Measurements from ENCODE around the gene CDH11. TPM values are rescaled to one million over a fixed set of nuclear protein-coding genes. Genes with fewer than 3 reads are reported as not detected.

Gene CDH11
- total RNA-seq, 1 donor from 2014 or later: not detected

GRCh38 chr16:65111306-65111705, 10.6 kb downstream of the CDH11 start:
- H3K4me1 Mint-ChIP-seq (ENCODE audit: low read depth): no peaks in the 10 kb centered on the region
- no peak overlapping the region for H3K27ac Mint-ChIP-seq
- no peak for DNase-seq (ENCODE audit: low spot score)
- H3K4me3 Mint-ChIP-seq (ENCODE audit: low read depth): no peak overlapping the region
- no peaks in the 10 kb centered on the region for H3K36me3 Mint-ChIP-seq (ENCODE audit: low read depth)
- intact Hi-C loops (cut with micrococcal nuclease): no loop called here
- no peaks in the 10 kb centered on the region for H3K27me3 Mint-ChIP-seq (ENCODE audit: low read depth)
- no peaks in the 10 kb centered on the region for H3K9me3 Mint-ChIP-seq

- intact Hi-C loops (cut with micrococcal nuclease): no loop called here
- Mint-ChIP-seq H3K4me1 (ENCODE audit: low read depth) (no peaks in the 10 kb centered on the region), H3K27ac (no peak overlapping the region), H3K9me3 (peaks cover 4% of the 10 kb centered on the region), H3K4me3 (ENCODE audit: low read depth) (no peak overlapping the region), H3K27me3 (ENCODE audit: low read depth) (no peaks in the 10 kb centered on the region), H3K36me3 (ENCODE audit: low read depth) (no peaks in the 10 kb centered on the region)
- no peak for DNase-seq (ENCODE audit: low spot score)
Measured at GRCh38 chr16:65106757-65107156, 15.1 kb downstream of the CDH11 start.

- Mint-ChIP-seq H3K36me3 (ENCODE audit: low read depth) (no peaks in the 10 kb centered on the region), H3K27me3 (ENCODE audit: low read depth) (no peaks in the 10 kb centered on the region), H3K27ac (no peak overlapping the region), H3K9me3 (peaks cover 4% of the 10 kb centered on the region), H3K4me1 (ENCODE audit: low read depth) (no peaks in the 10 kb centered on the region), H3K4me3 (ENCODE audit: low read depth) (no peak overlapping the region)
- no peak for DNase-seq (ENCODE audit: low spot score)
- intact Hi-C loops (cut with micrococcal nuclease): no loop called here
Measured at GRCh38 chr16:65105171-65105570, 16.7 kb downstream of the CDH11 start.

GRCh38 chr16:65104471-65104870, 17.4 kb downstream of the CDH11 start:
- Mint-ChIP-seq H3K27me3 (ENCODE audit: low read depth) (no peaks in the 10 kb centered on the region), H3K27ac (no peak overlapping the region), H3K36me3 (ENCODE audit: low read depth) (no peaks in the 10 kb centered on the region), H3K9me3 (peaks cover 11% of the 10 kb centered on the region), H3K4me1 (ENCODE audit: low read depth) (no peaks in the 10 kb centered on the region), H3K4me3 (ENCODE audit: low read depth) (no peak overlapping the region)
- intact Hi-C loops (cut with micrococcal nuclease): no loop called here
- DNase-seq (ENCODE audit: low spot score): no peak

GRCh38 chr16:65102326-65102725, 19.5 kb downstream of the CDH11 start:
- no peaks in the 10 kb centered on the region for H3K4me1 Mint-ChIP-seq (ENCODE audit: low read depth)

GRCh38 chr16:65101009-65101408, 20.9 kb downstream of the CDH11 start:
- DNase-seq (ENCODE audit: low spot score): no peak
- Mint-ChIP-seq H3K9me3 (peaks cover 18% of the 10 kb centered on the region), H3K4me3 (ENCODE audit: low read depth) (no peak overlapping the region), H3K4me1 (ENCODE audit: low read depth) (no peaks in the 10 kb centered on the region), H3K27ac (no peak overlapping the region), H3K36me3 (ENCODE audit: low read depth) (no peaks in the 10 kb centered on the region), H3K27me3 (ENCODE audit: low read depth) (no peaks in the 10 kb centered on the region)
- intact Hi-C loops (cut with micrococcal nuclease): no loop called here

More at GRCh38 chr16:65102326-65102725, 19.5 kb downstream of the CDH11 start:
- no peaks in the 10 kb centered on the region for H3K36me3 Mint-ChIP-seq (ENCODE audit: low read depth)
- DNase-seq (ENCODE audit: low spot score): no peak
- H3K27ac Mint-ChIP-seq: no peak overlapping the region
- no peak overlapping the region for H3K4me3 Mint-ChIP-seq (ENCODE audit: low read depth)
- intact Hi-C loops (cut with micrococcal nuclease): no loop called here
- peaks cover 18% of the 10 kb centered on the region for H3K9me3 Mint-ChIP-seq
- no peaks in the 10 kb centered on the region for H3K27me3 Mint-ChIP-seq (ENCODE audit: low read depth)

- DNase-seq (ENCODE audit: low spot score): no peak
- Mint-ChIP-seq H3K36me3 (ENCODE audit: low read depth) (no peaks in the 10 kb centered on the region), H3K27me3 (ENCODE audit: low read depth) (no peaks in the 10 kb centered on the region), H3K4me1 (ENCODE audit: low read depth) (no peaks in the 10 kb centered on the region), H3K4me3 (ENCODE audit: low read depth) (no peak overlapping the region), H3K9me3 (peaks cover 18% of the 10 kb centered on the region), H3K27ac (no peak overlapping the region)
- intact Hi-C loops (cut with micrococcal nuclease): no loop called here
Measured at GRCh38 chr16:65099607-65100006, 22.3 kb downstream of the CDH11 start.

GRCh38 chr16:65098916-65099315, 22.9 kb downstream of the CDH11 start:
- intact Hi-C loops (cut with micrococcal nuclease): no loop called here
- H3K27ac Mint-ChIP-seq: no peak overlapping the region
- peaks cover 18% of the 10 kb centered on the region for H3K9me3 Mint-ChIP-seq
- H3K4me1 Mint-ChIP-seq (ENCODE audit: low read depth): no peaks in the 10 kb centered on the region
- no peaks in the 10 kb centered on the region for H3K36me3 Mint-ChIP-seq (ENCODE audit: low read depth)
- no peaks in the 10 kb centered on the region for H3K27me3 Mint-ChIP-seq (ENCODE audit: low read depth)
- no peak for DNase-seq (ENCODE audit: low spot score)
- no peak overlapping the region for H3K4me3 Mint-ChIP-seq (ENCODE audit: low read depth)

GRCh38 chr16:65097296-65097695, 24.6 kb downstream of the CDH11 start:
- no peak for DNase-seq (ENCODE audit: low spot score)
- intact Hi-C loops (cut with micrococcal nuclease): no loop called here
- Mint-ChIP-seq H3K27me3 (ENCODE audit: low read depth) (no peaks in the 10 kb centered on the region), H3K4me3 (ENCODE audit: low read depth) (no peak overlapping the region), H3K4me1 (ENCODE audit: low read depth) (no peaks in the 10 kb centered on the region), H3K36me3 (ENCODE audit: low read depth) (no peaks in the 10 kb centered on the region), H3K27ac (no peak overlapping the region), H3K9me3 (peaks cover 15% of the 10 kb centered on the region)

- intact Hi-C loops (cut with micrococcal nuclease): no loop called here
- Mint-ChIP-seq H3K4me1 (ENCODE audit: low read depth) (no peaks in the 10 kb centered on the region), H3K27me3 (ENCODE audit: low read depth) (no peaks in the 10 kb centered on the region), H3K27ac (no peak overlapping the region), H3K4me3 (ENCODE audit: low read depth) (no peak overlapping the region), H3K9me3 (peaks cover 14% of the 10 kb centered on the region), H3K36me3 (ENCODE audit: low read depth) (no peaks in the 10 kb centered on the region)
- DNase-seq (ENCODE audit: low spot score): no peak
Measured at GRCh38 chr16:65095906-65096305, 26.0 kb downstream of the CDH11 start.

GRCh38 chr16:65095090-65095728, 26.7 kb downstream of the CDH11 start:
- intact Hi-C loops (cut with micrococcal nuclease): no loop called here
- DNase-seq (ENCODE audit: low spot score): no peak
- no peaks in the 10 kb centered on the region for H3K4me1 Mint-ChIP-seq (ENCODE audit: low read depth)
- H3K36me3 Mint-ChIP-seq (ENCODE audit: low read depth): no peaks in the 10 kb centered on the region
- H3K27ac Mint-ChIP-seq: no peak overlapping the region
- no peaks in the 10 kb centered on the region for H3K27me3 Mint-ChIP-seq (ENCODE audit: low read depth)
- no peak overlapping the region for H3K4me3 Mint-ChIP-seq (ENCODE audit: low read depth)
- peaks cover 14% of the 10 kb centered on the region for H3K9me3 Mint-ChIP-seq

GRCh38 chr16:65094009-65094408, 27.9 kb downstream of the CDH11 start:
- Mint-ChIP-seq H3K4me3 (ENCODE audit: low read depth) (no peak overlapping the region), H3K4me1 (ENCODE audit: low read depth) (no peaks in the 10 kb centered on the region), H3K9me3 (peaks cover 2% of the 10 kb centered on the region), H3K36me3 (ENCODE audit: low read depth) (no peaks in the 10 kb centered on the region), H3K27ac (no peak overlapping the region), H3K27me3 (ENCODE audit: low read depth) (no peaks in the 10 kb centered on the region)
- DNase-seq (ENCODE audit: low spot score): no peak
- intact Hi-C loops (cut with micrococcal nuclease): no loop called here

GRCh38 chr16:65083164-65083857, 38.6 kb downstream of the CDH11 start:
- H3K4me1 Mint-ChIP-seq (ENCODE audit: low read depth): no peaks in the 10 kb centered on the region
- no peak for DNase-seq (ENCODE audit: low spot score)
- H3K27ac Mint-ChIP-seq: no peak overlapping the region
- H3K36me3 Mint-ChIP-seq (ENCODE audit: low read depth): no peaks in the 10 kb centered on the region
- intact Hi-C loops (cut with micrococcal nuclease): no loop called here
- H3K9me3 Mint-ChIP-seq: peaks cover 4% of the 10 kb centered on the region
- H3K4me3 Mint-ChIP-seq (ENCODE audit: low read depth): no peak overlapping the region
- H3K27me3 Mint-ChIP-seq (ENCODE audit: low read depth): no peaks in the 10 kb centered on the region
